GM19372 (cell line): ENCODE results near the gene OOSP4B.
"Not testable (repeated sequence)": the region's sequence is repeated elsewhere in the genome, so short reads cannot be mapped to it uniquely, and the experiment has no call there.

Experiments
- ATAC-seq: cut with Tn5 transposase; IDR thresholded peaks from one replicate; pipeline ENCODE4 v1.9.1; 2021; ENCODE audit warnings: mild to moderate bottlenecking, low read depth, moderate library complexity; ENCODE audit not compliant: unreplicated experiment

OOSP4B gene

DNA sequence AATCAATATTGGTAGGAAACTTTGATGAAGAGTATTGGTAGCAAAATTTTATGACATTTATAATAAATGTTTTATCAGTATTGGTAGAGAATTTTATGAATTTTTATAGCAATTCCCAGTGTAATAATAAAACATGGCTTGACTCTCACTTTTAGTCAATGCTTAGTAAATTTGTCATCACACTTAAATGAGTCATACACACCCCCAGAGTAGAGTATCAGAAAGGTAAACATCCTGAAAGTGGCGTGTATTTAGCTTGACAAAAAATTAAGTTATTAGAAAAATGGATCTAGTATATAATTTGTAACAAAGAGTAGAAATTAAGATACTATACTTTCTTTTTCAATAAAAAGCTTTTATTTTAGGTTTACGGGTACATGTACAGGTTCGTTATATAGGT lies 42.1 kb downstream of the OOSP4B start:
- no peak for ATAC-seq

GRCh38 chr11:60059521-60060240 lies 42.7 kb downstream of the OOSP4B start:
- no peak for ATAC-seq

GRCh38 chr11:60064111-60064510 lies 47.1 kb downstream of the OOSP4B start:
- ATAC-seq = no peak

GRCh38 chr11:60065801-60066200 lies 48.8 kb downstream of the OOSP4B start:
- no peak for ATAC-seq

DNA sequence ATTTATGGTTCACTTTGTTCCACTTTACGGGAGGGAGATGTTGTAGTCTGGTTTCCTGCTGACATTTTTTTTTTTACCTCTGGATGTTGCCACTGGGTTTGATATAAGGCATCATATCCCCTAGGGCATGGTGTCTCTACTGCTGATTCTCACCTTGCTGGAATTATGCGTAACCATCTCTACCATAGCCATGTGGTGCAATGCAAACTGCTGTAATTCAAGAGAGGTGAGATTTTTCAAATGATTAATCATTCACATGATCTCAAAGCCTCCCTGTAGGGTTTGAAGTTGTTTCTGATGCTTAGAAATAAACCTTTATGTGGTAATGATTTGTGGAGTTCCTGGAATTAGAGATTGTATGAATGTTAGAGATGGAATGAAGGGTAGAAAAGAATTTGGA lies 52.5 kb downstream of the OOSP4B start:
- no peak for ATAC-seq

- not testable (repeated sequence) for ATAC-seq
Observed at GRCh38 chr11:60071644-60072043, 54.7 kb downstream of the OOSP4B start.

DNA sequence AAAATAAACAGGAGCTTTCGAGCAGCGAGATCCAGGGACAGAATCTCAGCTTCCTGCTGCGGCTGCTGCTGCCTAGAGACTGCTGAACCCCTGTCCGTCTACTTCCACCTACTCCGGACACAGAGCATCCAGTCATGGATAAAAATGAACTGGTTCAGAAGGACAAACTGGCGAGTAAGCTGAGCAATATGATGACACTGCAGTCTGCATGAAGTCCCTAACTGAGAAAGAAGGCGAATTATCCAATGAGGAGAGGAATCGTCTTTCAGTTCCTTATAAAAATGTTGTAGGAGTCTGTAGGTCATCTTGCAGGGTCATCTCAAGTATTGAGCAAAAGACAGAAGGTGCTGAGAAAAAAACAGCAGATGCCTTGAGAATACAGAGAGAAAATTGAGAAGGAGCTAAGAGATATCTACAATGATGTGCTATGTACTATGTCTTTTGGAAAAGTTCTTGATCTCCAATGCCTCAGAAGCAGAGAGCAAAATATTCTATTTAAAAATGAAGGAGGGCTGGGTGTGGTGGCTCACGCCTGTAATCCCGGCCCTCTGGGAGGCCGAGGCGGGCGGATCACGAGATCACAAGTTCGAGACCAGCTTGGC lies 60.3 kb downstream of the OOSP4B start:
- no peak for ATAC-seq

GRCh38 chr11:60077981-60078380 lies 61.0 kb downstream of the OOSP4B start:
- no peak for ATAC-seq

GRCh38 chr11:60078745-60079144 lies 61.8 kb downstream of the OOSP4B start:
- ATAC-seq = no peak

DNA sequence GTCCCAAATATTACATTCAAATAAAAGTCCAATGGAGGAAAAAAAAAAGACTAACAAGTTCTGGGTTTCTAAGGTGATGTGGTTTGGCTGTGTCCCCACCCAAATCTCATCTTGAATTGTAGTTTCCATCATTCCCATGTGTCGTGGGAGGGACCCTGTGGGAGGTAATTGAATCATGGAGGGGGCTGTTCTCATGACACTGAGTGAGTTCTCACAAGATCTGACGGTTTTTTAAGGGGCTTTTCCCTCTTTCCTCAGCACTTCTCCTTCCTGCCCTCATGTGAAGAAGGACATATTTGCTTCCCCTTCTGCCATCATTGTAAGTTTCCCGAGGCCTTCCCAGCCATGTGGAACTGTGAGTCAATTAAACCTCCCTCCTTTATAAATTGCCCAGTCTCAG lies 63.6 kb downstream of the OOSP4B start:
- no peak for ATAC-seq
